GM19240 (cell line): Measurements from ENCODE around the gene TMEM150B.
A peak's percentile ranks its signal among the peaks of the same experiment; 100 is the strongest.

Experiments used
- DNase-seq: peaks from one replicate; pipeline ENCODE4 v3.0.0; 2011; ENCODE audit warnings: low spot score; ENCODE audit not compliant: insufficient read length

Gene TMEM150B

GRCh38 chr19:55308281-55308680 is 16.9 kb downstream of the TMEM150B start:
- DNase-seq = no peak

DNA sequence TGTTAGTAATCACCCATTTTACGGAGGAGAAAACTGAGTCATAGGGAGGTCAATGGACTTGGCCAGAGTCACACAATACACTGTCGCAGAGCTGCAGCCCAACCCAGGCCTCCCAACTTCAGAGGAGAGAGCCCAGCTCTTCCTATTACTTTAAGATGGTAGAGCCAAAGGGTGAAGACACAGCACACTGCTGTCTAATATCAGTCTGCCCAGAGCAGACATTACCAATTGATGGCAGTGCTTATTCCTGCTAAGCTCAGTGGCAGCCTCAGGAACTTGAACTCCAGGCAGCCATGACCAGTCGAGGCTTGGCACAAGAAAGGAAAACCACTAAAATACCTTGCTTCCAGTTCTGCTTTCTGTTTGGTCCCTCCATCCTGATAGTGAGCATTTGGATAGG is 18.4 kb downstream of the TMEM150B start:
- no peak for DNase-seq

GRCh38 chr19:55305983-55306562 is 19.1 kb downstream of the TMEM150B start:
- no peak for DNase-seq

GRCh38 chr19:55305491-55305890 is 19.6 kb downstream of the TMEM150B start:
- peak; percentile 66 for DNase-seq

GRCh38 chr19:55304980-55305379 is 20.2 kb downstream of the TMEM150B start:
- no peak for DNase-seq

GRCh38 chr19:55304279-55304978 is 20.7 kb downstream of the TMEM150B start:
- no peak for DNase-seq

- DNase-seq = no peak
These were observed 21.7 kb downstream of the TMEM150B start for GRCh38 chr19:55303477-55303876.

DNA sequence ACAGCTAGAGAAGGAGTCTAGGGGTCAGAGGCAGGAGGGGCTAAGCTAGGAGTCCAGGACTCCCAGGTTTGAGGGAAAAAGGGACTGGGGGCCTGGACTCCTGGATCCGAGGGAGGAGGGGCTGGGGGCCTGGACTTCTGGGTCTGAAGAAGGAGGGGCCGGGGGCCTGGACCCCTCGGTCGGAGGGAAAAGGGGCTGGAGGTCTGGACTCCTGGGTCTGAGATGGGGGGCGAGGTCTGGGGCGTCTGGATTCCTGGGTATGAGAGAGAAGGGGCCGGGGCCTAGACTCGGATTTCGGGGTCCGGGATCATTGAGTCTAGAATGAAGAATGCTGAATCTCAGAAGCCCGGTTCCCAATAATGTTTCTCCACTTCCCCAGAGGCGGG is 22.8 kb downstream of the TMEM150B start:
- DNase-seq = no peak

DNA sequence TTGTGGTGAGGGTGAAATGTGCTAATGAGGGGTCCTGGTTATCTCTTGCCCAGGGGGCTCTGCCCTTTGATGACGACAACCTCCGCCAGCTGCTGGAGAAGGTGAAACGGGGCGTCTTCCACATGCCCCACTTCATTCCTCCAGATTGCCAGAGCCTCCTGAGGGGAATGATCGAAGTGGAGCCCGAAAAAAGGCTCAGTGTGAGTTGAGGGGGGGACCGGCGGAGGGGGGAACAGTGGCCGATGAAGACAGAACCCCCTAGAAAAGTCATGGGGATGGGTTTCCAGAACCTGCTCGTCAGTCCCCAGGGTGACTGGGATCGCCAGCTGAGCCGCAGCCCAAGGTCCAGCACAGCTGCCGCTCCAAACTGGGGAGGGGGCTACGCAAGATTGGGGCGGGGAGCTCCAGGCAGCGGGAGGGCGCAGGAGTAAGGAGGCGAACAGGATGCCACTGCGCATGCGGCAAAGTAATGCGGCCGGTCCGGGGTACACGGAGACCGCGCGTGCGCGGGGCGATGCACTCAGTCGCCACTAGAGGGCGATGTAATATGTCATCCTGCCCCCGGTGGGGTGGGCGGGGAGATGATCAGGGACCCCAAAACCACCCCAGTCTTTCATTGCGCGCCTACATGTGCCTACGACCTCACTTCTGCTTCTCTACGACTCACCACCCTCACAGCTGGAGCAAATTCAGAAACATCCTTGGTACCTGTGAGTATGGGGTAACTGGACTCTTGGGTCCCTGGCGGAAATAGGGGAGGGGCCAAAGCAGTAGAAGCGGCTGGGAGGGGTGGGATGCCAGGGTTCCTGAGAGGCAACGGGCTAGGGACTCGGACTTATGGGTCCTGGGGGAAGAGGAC is 23.5 kb downstream of the TMEM150B start:
- peak; percentile 99 for DNase-seq

- no peak for DNase-seq
These were observed 24.2 kb downstream of the TMEM150B start for GRCh38 chr19:55300886-55301458.

- no peak for DNase-seq
These were observed 25.1 kb downstream of the TMEM150B start for GRCh38 chr19:55299991-55300390.

DNA sequence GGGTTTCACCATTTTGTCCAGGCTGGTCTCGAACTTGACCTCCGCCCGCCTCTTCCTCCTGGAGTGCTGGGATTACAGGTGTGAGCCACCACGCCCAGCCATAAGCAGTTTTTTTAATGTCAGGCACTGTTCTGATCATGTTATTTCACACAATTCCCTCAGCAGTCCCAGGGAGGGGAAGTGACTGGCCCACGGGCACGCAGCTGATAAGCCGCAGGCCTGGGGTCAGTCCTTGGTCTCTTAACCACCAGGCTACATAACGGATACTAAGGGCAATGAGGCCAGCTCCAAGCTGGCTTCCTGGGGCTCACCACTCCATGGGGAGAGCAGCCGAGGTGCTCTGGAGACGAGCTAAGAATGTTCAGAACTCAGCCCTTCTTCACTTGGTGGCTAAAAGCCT is 27.9 kb downstream of the TMEM150B start:
- DNase-seq = no peak

- DNase-seq = no peak
These were observed 35.9 kb downstream of the TMEM150B start for GRCh38 chr19:55289117-55289796.

GRCh38 chr19:55287361-55288079 is 37.6 kb downstream of the TMEM150B start:
- DNase-seq = no peak

GRCh38 chr19:55285229-55285890 is 39.8 kb downstream of the TMEM150B start:
- no peak for DNase-seq

GRCh38 chr19:55284405-55285058 is 40.6 kb downstream of the TMEM150B start:
- DNase-seq = no peak

DNA sequence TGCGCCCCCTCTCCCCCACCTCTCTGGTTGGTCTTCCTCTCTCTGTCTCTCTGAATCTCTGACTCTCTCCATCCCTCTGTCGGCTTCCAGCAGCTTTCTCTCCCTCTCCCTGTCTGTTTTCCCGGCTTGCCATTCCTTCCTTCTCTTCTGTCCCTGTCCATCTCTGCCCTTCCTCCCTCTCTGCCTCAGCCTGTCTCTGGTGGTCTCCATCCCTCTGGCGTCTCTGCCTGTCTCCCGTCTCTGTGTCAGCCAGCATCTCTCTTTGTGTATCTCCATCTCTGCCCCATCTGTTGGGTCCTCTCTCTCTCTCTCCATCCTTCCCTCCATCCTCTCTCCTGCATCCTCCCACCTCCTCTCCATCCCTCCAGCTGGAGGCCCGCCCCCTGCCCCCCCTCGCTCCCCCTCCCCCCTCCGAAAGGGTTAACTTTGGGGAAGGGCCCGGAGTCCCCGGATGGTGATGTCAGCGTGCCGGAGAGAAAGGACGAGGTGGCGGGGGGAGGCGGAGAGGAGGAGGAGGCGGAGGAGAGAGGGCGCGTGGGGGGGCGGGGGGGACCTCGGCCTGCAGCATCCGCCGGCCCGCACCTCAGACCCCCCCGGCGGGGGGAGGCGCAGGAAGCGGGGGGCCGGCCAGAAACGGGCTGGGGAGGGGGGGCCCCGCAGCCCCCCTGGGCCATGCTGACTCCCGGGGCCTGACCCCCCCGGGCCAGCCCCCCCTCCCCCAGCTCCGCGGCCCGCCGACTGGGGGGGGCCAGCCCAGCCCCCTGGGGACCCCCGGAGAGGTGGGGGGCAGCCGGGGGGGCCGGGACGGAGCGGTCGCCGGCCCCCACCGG is 41.4 kb downstream of the TMEM150B start, which contains the start of gene BRSK1:
Gene BRSK1 (plus strand): TSS at position 450 of the 830 bp plus-strand sequence. CDS start 446 bp downstream, outside the sequence.
- no peak for DNase-seq

GRCh38 chr19:55279770-55280643 is 45.1 kb downstream of the TMEM150B start, which contains the start of gene HSPBP1:
TSS of gene HSPBP1 (minus strand) at chr19:55280110. CDS start at chr19:55279608, 502 bp downstream.
- DNase-seq = peak; percentile 81
